C1 segment of cervical spinal cord (tissue), 14 donors: ENCODE measurements around the gene VAV2.

ENCODE experiments used
- DNase-seq, 14 donors: peaks; one replicate each; lab custom pipeline; 2025; lab: John Stamatoyannopoulos, UW

The VAV2 gene

DNA sequence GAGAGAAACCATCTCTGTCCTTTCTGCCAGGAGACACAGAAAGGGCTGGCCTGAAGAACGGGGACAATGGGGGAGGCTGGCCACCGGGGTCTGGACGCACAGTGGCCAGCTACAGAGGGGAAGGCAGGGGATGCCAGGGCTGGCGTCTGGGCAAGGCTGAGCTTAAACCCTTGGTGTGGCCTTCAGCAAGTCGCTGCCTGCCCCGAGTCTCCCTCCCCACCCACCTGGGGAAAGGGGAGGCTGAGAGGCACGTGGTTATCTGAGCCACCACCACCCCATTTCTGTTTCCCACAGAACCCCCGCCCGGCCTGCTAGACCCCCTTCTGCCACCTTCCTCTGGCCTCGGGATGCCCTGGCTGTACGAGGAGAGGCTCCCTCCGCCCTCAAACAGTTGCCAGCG is 115.3 kb downstream of the VAV2 start:
- no peak for DNase-seq

DNA sequence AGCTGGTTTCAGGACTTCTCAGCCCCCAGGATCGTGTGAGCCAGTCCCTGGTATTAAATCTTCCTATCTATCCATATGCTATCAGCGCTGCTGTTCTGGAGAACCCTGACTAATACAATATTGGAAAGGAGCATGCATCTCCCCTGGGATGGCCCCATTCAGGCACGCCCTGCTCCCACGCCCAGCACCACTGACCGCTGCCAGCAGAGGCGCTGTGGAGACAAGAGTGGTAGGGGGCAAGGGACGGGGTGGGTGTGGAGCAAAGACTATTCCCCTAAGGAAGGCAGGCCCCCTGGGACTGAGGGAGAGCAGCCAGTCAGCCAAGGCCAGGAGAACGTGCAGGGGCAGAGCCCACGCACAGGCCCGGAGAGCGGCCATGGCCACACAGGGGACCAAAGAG is 116.0 kb downstream of the VAV2 start:
- DNase-seq: no peak

DNA sequence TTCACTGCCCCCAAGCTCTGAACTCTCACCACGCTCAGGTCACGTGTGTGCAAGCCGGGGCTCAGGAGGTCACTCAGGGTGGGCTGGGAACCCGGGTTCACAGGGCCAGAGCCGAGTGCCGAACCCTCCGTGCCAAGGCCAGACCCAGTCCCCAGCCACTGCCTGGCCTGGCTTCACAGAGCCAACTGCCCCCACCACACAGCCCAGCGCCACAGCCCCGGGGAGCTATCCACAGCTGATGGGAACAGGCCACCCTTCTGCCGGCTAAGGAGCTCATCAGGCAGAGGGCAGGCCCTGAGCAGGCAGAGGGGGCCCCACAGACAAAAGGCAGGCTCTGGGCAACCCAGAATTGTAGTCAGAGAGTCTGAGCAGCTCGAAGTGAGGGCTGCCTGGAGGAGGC is 117.0 kb downstream of the VAV2 start:
- DNase-seq: no peak

DNA sequence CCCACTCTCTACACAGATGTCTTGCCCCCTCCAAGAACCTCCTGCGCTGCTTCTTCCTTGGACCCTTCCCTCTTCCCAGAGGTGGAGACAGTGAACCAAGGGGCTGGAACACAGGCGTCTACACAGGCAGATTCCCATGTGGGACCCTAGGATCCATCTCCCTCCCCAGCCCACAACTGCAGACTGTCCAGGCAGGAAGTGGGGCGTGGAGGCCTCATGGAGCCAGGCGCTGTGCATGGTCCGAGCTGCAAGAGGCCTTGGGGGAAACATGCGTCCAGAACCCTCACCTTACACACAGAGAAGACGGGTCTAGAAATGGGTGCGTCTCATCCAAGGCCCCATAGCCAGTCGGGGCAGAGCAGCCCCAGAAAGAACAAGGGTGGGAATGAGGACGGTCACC is 117.5 kb downstream of the VAV2 start:
- no peak for DNase-seq

- no peak for DNase-seq
Observed at GRCh38 chr9:133874060-133874657, 118.0 kb downstream of the VAV2 start.

DNA sequence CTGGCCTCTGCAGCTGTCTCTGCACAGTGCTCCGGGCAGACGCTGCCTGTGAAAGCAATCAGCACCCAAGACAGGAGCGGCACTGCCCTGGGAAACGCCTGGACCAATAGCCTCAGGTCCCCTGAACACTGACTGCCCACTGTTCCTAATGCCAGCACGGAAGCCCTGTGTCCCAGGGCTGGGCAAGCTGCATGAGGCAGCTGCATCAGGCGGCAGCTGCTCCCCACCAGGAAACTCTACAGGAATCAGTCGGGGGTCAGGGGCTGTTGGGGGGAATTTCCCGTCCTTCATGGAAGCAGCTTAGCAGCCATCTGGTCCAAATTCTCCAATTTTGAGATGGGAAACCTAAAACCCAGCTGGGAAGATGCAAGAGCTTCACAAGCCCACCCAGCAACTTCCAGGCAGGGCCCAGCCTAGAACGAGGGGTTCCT is 118.6 kb downstream of the VAV2 start:
- no peak for DNase-seq

DNA sequence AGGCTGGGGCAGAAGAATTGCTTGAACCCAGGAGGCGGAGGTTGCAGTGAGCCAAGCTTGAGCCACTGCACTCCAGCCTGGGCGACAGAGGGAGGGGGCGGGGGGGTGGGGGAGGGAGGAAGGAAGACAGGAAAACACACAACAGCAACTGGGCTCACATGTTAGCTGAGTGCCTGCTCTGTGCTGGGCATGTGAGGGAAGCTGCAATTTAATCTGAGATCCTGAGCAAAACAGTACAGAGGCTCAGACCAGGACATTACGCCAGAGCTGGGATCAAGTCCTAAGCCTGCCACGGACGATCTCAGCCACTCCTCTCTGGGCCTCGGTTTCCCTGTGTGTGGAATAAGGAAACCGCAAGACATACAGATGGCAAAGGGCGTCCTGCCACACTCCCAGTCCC is 119.1 kb downstream of the VAV2 start:
- no peak for DNase-seq

GRCh38 chr9:133870598-133871595 is 121.2 kb downstream of the VAV2 start:
- no peak for DNase-seq

- no peak for DNase-seq
Observed at GRCh38 chr9:133869674-133870405, 122.3 kb downstream of the VAV2 start.

GRCh38 chr9:133868203-133868602 is 123.9 kb downstream of the VAV2 start:
- no peak for DNase-seq

- DNase-seq: no peak
Observed at GRCh38 chr9:133866946-133867345, 125.2 kb downstream of the VAV2 start.

GRCh38 chr9:133864011-133864410 is 128.1 kb downstream of the VAV2 start:
- DNase-seq: no peak

DNA sequence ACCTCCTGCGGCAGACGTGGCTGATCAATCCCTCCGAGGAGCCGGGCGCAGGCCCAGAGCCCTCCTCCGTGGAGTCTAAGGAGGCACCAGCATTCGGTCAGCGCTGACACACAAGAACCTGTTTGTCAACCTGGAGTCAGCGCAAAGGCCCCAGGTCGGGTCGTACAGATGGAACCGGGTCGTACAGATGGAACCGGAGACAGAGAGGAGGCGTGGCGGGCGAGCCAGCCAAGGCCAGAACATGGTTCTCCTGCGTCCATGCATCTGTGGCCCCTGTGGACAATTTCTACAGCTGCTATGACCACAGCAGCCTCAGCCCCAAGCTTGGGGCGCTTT is 128.9 kb downstream of the VAV2 start:
- DNase-seq: peak in 1 of 14 donors; percentile 23

DNA sequence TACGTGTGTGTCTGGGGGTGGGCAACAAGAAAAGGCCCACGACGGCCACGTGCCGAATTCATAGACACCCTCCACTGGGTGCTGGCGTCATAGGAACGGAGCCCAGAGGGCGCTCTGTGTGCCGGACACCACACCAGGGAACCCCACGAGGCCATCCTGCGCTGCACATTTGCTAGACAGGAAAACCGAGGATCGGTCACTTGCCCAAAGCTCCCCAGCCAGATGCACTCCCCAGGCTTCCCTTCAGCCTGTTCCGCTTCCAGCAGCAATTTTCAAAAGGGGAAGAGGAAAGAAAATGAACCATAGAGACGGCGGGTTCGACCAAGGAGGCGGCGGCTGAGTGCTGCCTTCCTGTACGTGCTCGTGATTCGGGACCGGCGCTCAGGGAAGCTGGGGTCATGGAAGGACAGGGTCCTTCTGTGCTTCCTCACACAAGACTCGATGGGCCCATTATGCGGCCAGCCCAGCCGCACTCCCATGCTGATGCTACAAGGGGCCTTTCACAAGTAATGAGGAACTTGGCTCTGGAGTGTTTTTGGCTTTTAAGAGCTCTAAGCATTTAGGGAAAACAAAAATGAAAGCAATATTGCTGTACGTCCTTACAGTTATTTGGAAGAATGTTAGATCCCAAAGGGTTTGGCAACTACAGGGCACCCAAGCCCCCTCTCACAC is 129.4 kb downstream of the VAV2 start:
- DNase-seq: peak in 9 of 14 donors; percentile 5 to 60 (median 30)

DNA sequence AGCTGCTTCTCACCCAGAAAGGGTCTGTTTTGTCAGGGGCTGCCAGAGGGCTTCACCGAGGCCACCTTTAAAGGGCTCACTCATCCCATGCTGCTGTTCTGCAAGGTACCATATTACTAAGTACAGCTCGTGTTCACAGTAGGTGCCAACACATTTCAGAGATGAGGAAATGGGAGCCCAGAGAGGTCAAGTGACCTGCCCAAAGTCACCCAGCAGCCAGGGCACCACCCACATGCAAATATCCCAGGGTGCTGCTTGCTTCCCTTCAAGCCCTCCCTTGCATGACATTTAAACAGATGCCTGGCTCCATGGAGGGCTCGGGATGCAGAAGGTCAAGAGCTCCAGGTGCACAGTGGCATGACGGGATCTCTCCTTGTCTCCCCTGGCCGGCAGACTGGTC is 130.4 kb downstream of the VAV2 start:
- DNase-seq: no peak

DNA sequence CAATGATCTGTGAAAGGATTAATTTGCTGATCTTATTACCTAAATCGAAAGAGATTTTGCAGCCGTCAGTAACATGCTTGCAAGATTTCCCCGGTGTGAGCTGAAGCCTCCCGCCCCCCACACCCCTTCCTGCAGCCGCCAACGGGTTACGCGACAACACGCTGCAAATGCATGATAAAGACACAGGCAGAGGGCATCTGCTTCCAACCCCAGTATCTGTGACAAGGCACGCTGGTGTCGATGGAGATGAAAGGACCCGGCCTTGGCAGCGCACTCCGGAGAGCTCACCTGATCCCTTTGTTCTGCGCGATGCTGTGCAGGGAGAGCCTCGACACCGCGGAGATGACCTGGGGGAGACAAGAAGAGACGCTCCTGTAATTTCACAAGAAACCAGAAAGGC is 131.0 kb downstream of the VAV2 start:
- DNase-seq: no peak

DNA sequence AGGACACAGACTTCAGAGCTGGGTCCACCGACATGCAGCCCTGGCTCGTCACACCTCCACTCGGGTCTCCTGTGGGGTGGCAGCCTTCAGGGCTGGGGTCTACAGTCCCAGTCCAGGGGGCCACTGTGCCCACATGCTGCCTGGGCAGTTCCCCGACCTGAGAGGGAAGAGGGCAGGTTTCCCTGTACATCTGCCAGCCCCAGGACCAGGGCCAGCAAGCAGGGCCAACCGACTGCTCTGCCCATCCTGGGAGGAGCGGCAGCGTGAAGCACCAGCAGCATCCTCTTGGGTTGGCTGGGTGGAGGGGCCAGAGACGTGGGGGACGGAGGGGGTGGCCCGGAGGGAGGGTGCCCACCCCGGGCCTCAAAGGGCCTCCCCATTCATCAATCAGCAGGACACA is 133.4 kb downstream of the VAV2 start:
- no peak for DNase-seq

GRCh38 chr9:133857639-133858038 is 134.5 kb downstream of the VAV2 start:
- no peak for DNase-seq

DNA sequence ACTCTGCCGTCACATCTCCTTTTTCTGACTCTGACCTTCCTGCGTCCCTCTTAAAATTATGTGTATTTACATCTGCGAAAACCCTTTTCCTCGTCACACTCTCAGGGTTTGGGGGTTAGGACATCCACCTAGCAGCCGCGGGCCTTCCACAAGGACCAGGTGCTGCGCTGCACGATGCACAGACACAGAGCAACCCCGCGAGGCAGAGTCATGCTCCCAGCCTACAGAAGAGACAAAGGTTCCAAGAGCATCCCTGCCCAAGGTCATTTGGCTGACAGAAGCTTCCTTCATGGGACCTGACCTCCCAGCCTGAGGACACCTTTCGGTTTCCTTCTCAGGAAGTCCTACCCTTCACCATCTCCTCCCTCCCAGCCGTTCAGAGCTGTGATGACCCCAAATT is 135.3 kb downstream of the VAV2 start:
- no peak for DNase-seq

- DNase-seq: no peak
Observed at GRCh38 chr9:133855802-133856521, 136.2 kb downstream of the VAV2 start.

- no peak for DNase-seq
Observed at GRCh38 chr9:133855371-133855770, 136.8 kb downstream of the VAV2 start.
